ENCODE results near the gene CABP1. TPM values are rescaled to one million over a fixed set of nuclear protein-coding genes. Genes with fewer than 3 reads are reported as not detected.

The CABP1 gene
- polyA plus RNA-seq, 3 donors, result 0.45 to 14.5 (median 6.2) TPM

DNA sequence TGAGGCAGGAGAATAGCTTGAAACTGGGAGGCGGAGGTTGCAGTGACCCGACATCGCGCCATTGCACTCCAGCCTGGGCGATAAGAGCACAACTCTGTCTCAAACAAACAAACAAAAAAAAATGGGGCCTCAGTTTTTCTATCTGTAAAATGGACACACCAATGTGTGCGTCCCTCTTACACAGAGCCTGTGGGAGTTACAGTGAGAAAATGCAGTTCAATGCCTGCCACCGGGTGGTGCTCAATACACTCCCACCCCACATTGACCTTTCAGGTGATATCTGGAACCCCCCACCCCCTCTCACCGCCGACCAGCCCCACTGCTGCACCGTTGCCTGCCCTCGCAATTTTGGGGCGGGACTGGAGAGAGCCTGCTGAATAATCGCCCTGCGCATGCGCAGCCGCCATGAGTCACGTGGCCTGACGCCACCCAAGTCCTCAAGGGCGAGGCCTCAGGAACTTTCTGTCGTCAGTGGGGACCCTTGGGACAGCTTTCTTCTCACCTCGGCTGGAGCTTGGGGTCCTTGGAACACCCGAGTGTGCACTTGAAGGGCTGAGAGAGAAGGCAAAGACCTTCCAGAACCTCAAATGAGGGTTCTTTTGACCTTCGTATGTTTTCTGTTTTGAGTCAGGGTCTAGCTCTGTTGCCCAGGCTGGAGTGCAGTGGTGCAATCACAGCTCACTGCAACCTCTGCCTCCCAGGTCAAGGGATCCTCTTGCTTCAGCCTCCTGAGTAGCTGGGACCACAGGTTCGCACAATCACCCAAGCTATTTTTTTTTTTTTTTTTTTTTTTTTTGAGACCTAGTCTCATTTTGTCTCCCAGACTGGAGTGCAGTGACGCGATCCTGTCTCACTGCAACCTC, 14.6 kb upstream of the CABP1 start:
- WGBS, 3 donors, result 72 to 84% (median 83%) methylated on average over 26 of the region's 26 CpGs
- no peak overlapping the region for H3K27ac ChIP-seq (ENCODE audit: low read depth, low read length)

DNA sequence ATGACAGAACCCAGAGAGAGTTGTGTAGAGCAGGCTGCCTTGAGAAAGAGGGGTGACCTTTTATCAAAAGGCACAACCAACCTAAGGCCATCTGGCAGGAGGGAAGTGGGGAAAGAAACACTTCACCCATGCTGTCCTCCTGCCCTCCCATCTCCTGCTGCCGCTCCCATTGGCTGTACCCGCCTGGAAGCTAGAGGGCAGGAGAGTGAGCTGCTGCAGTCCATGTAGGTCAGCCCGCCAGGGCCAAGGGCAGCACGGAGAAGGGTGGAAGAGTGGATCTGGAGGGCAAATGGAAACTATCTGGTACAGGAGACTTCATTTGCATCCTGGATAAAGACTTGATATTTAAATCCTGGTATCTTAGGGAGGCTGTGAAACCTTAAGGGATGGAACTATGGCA, 11.5 kb upstream of the CABP1 start:
- H3K27ac ChIP-seq (ENCODE audit: low read depth, low read length), result no peak overlapping the region
- 40 to 63% (median 53%) methylated on average over 4 of the region's 4 CpGs for WGBS, 3 donors

DNA sequence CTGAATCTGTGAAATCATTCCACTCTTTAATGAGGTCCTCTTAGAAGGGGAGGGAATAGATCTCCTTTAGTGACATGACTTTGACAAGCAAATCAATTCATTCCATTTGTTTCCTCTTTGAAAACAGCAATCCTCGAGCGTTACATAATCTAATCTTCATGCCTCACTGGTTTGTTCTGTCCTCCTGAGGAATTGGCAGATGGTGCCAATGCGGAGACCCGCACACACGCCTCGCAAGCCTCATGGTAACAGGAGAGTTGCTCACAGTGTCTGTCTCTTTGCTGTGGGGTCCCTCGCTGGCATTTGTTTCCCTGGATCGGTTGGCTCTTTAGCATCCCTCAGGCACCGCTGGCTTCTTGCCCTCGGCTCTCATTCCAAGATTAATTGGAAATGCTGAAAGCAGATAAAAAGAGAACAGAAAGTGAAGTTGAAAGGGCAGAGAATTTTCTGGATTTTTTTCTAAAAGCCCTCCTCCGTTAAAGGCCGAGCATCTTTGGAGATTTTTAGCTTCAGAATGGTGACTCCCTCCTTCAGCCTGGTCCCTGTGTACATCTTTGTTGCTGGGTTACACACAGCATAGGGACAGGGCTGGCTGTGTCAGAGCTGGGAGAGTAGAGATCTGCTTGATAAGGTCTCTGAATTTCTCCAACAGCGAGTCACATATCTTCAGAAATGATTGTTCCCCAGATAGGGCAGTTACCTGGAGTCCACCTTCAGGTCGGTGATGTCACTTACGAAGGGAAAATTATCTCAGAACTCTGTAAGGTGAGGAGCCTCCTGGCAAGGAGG, 10.1 kb upstream of the CABP1 start:
- H3K27ac ChIP-seq (ENCODE audit: low read depth, low read length), result no peak overlapping the region
- 60 to 74% (median 74%) methylated on average over 15 of the region's 15 CpGs for WGBS, 3 donors

DNA sequence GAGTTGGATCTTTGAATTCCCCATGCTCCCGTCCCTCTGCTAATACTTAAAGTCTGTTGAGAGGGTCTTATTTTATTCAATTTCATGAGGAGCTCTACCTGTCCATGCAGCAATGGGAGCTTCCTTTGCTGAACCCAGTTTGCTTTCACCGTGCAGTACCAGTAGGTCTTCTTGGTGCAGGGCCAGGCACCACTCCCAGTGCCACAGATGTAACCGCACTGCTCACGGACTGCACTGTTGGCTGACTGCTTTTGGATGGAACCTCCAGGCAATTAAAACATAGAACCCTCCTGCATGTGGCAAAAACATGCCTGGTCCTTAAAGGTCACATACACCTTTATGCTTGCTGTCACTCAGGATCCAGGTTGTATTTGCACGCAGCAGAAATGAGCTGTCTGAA, 9.3 kb upstream of the CABP1 start:
- 52 to 88% (median 69%) methylated on average over 5 of the region's 5 CpGs for WGBS, 3 donors
- no peak overlapping the region for H3K27ac ChIP-seq (ENCODE audit: low read depth, low read length)

DNA sequence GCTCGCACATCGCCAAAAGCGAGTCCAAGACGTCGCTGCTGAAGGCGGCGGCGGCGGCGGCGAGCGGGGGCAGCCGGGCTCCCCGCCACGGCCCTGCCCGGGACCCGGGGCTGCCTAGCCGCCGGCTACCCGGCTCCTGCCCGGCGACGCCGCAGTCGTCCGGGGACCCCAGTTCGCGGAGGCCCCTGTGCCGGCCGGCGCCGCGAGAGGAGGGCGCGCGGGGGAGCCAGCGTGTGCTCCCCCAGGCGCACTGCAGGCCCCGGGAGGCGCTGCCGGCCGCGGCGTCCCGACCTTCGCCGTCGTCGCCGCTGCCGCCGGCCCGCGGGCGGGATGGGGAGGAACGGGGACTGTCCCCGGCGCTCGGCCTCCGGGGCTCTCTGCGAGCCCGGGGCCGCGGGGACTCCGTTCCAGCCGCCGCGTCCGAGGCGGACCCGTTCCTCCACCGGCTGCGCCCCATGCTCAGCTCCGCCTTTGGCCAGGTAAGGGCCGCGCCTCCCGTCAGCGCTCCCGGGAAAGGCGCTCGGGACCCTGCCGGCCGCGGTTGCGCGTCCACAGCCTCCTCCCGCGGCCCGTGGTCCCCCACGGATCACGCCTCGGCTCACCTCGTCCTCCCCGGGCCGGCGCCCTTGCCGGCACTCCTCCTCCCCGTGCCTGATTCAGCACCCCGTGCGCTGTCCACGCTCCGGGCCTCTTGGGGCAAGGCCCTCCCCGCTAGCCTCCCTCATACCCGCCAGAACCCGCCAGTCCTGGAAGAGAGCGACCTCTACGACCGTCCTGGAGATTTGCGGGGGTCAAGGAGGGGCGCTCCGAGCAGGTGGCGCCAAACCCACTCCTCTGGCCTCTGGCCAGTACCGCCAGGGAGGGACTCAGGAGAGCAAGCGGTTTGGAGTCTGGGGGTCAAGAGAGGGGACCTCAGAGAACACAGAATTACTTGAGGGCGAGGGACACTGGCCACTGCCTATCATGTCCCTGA, 721 bp downstream of the CABP1 start:
- WGBS, 3 donors, result 1 to 2% (median 1%) methylated on average over 67 to 115 of the region's 115 CpGs
- H3K27ac ChIP-seq (ENCODE audit: low read depth, low read length), result no peak overlapping the region

DNA sequence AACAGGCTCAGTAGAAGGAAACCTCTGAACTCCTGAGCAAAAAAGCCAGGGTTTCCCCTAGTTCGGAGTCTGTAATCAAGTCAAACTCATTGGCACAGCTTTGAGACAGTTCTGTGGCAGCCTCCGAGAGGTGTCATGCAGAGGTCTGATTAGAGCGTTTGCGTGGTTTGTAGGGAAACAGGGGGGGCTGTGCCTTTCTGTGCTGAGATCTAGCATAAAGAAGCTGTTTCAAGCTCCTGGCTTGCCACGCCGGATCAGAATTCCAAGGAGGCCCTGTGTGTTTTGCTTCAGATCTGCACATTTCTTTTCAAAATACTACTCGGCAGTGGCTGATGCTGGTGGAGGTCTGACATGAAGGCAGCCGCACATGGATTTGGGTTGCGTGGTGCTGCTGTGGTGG, 1.7 kb downstream of the CABP1 start:
- WGBS, 3 donors, result 77 to 84% (median 81%) methylated on average over 9 of the region's 9 CpGs
- H3K27ac ChIP-seq (ENCODE audit: low read depth, low read length), result no peak overlapping the region

DNA sequence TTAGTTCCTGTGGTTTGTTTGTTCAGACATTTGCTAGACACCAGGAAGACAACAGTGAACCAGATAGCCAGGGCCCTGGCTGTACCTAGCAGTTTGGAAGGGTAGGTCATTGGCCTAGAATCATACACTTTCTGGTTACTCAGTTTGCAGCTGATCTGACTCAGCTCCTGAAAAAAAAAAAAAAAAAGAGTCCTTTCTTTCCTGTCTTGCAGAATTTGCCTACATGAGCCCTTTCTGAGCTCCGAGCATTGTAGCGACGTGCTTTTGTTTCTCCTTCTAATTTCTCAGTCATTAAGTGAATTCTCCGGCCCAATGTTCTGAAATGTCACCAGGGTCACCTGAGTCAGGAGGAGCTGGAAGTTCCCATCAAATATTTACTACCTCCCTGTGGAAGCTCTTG, 2.4 kb downstream of the CABP1 start:
- WGBS, 3 donors, result 78 to 89% (median 85%) methylated on average over 4 of the region's 4 CpGs
- no peak overlapping the region for H3K27ac ChIP-seq (ENCODE audit: low read depth, low read length)

DNA sequence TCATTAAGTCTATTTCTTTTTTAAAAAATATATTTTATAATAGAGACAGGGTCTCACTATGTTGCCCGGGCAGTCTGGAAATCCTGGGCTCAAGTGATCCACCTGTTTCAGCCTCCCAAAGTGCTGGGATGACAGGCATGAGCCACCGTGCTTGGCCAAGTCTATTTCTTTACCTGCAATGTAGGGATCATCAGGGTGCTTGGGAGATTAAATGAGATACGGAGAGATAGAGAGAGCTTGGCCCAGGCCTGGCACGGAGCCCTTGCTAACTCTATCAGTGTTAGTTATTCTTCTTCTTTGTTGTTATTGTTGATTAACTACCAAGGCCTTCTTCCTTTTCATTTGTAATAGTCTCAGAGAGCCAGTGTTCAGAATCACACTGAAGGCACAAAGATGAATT, 3.1 kb downstream of the CABP1 start:
- no peak overlapping the region for H3K27ac ChIP-seq (ENCODE audit: low read depth, low read length)
- WGBS, 3 donors, result 67 to 88% (median 84%) methylated on average over 4 of the region's 4 CpGs

DNA sequence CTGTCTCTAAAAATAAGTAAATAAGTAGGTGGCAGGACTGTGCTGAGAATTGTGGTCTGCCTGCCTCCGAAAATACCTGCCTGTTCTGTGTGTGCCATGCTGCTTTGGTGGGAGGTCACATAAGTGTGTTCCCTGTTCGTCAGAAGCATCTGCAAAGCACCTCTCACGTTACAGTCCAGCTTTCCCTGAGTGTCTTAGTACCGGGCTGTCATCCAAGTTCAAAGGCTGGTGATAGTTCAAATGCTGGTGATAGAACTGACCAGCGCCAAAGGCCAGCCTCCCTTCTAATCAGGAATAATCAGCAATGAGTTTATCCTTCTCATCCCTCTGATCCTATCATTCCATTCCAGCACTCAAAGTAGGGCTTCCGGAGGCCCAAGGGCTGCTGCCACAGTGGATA, 5.6 kb downstream of the CABP1 start:
- H3K27ac ChIP-seq (ENCODE audit: low read depth, low read length), result no peak overlapping the region
- WGBS, 3 donors, result 61 to 65% (median 63%) methylated on average over 6 of the region's 6 CpGs

DNA sequence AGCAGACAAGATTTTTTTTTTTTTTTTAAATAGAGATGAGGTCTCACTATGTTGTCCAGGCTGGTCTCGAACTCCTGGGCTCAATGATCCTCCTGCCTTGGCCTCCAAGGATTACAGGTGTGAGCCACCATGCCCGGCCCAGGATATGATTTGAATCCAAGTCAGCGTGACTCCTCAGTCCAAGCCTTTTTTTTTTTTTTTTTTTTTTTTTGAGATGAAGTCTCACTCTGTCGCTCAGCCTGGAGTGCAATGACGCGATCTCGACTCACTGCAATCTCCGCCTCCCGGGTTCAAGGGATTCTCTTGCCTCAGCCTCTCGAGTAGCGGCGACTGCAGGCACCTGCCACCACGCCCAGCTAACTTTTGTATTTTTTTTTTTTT, 6.9 kb downstream of the CABP1 start:
- WGBS, 3 donors, result 84 to 91% (median 85%) methylated on average over 13 of the region's 13 CpGs
- no peak overlapping the region for H3K27ac ChIP-seq (ENCODE audit: low read depth, low read length)

DNA sequence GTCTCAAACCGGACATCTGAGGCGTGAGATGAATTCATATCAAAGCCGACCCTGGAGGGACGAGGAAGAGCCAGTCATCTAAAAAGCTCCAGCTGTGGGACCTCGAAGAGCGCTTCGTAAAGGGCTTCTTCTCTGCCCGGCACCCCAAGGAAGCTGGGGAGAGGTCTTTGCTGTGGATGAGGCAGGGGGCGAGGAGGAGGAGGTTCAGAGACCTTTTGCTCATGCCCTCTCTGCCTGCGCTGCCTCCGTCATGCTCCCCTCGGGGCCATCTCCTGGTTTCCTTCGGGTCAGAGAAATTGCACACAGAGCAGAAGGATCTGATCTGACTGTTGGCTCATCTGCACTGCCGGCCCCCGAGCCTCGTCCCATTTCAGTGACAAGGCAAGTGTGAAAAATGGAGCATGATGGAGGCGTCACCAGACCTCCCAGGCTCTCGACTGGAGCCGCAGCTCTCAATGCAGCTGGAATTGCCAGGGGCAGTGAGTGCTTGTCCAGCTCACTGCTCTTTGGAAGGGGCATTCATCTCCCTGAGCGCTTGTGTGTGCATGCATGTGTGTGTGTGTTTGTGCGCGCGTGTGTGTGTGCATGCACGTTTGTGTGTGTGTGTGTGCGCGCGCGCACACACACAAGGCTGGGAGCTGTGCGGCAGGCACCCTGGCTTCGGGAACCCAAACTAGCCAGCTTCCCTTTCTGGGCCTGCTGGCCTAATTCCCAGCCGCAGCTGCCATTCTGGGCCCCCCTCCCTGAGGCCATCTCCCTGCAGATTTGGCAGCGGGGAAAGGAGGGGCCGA, 9.2 kb downstream of the CABP1 start:
- H3K27ac ChIP-seq (ENCODE audit: low read depth, low read length), result no peak overlapping the region
- 5 to 17% (median 8%) methylated on average over 32 to 33 of the region's 33 CpGs for WGBS, 3 donors

DNA sequence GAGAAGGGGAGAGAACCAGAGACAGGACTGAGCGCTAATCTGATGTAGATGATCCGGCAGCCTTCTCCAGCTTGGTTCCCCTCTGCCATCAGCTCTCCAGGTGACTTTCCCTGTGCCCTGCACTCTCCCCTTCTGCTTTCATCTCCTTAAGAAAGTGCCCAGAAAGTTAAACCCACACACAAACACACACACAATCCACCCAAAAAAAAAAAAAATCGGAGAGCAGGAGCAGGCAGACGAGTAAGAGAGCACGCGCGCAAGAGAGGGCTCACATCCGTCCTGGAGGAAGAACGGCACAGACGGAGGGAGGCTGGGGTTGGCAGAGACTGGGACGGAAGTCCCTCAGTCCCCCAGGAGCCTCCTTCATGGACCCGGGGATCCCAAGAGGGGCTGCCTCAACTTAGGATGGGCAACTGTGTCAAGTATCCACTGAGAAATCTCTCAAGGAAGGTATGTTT, 9.8 kb downstream of the CABP1 start:
- no peak overlapping the region for H3K27ac ChIP-seq (ENCODE audit: low read depth, low read length)
- WGBS, 3 donors, result 40 to 63% (median 45%) methylated on average over 12 of the region's 12 CpGs

DNA sequence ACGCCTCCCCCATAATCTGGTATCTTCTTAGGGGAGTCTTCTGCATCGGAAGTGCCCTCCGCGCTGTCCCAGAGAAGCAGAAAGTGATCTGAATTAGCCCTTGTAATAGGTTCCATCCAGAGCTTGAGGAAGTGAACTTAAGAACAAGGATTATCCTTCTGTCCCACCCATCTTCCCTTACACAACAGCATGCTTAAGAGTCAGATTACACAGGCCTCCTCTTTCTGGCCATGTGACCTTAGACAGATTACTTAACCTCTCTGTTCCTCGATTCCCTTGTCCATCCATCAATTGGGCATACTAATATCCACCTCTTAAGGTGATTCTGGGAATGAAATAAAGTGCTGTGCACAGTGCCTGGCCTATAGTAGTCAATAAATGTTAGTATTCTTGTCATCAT, 11.4 kb downstream of the CABP1 start:
- H3K27ac ChIP-seq (ENCODE audit: low read depth, low read length), result no peak overlapping the region
- 43 to 71% (median 56%) methylated on average over 5 of the region's 5 CpGs for WGBS, 3 donors

DNA sequence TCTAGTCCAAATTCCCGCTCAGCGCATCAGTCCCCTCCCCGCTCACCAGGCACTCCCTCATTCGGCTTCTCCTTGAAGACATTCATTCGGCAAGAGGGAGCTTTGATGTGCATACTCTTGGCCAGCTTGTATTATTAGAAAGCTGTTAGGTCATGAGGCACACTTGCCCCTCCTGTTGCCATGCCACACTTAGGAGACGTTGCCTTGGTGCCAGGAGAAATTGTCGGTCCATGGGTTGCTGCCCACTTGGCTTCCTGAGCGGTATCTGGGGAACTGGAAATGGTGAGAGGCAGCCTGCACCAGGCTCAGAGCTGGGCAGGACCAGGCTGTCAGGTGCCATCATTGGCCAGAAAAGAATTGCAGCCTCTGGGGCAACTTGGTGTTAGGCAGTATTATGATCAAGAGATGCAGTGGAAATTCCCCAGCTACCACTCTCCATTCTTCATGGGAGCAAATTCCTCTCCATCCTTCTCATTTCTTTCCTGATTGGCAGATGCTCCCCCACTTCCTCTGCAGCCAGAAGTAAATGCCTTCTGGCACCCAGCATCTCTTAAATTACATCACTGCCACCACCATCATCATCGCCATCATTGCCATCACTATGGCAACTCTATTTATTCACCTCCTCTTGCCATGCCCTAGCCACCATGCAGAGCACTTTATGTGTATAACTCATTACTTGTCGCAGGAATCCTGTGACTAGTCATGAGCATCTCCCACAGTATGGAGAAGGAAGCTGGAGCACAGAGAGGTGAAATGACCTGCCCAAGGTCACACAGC, 12.4 kb downstream of the CABP1 start:
- no peak overlapping the region for H3K27ac ChIP-seq (ENCODE audit: low read depth, low read length)
- 57 to 66% (median 65%) methylated on average over 10 of the region's 10 CpGs for WGBS, 3 donors

DNA sequence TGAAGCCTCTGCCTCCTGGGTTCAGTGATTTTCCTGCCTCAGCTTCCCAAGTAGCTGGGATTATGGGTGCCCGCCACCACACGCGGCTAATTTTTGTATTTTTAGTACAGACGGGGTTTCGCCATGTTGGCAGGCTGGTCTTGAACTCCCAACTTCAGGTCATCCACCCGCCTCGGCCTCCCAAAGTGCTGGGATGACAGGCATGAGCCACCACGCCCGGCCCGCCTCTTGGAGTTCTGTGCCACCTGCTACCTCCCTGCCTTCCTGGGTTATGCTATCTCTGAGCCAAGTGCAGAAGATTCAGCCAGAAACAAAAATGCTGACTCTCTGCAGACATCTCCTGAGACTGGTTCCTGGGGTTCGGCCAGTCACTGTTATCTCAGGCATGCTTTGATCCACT, 13.2 kb downstream of the CABP1 start:
- peak overlapping the region; percentile 3 for H3K27ac ChIP-seq (ENCODE audit: low read depth, low read length)
- 79 to 90% (median 85%) methylated on average over 11 of the region's 11 CpGs for WGBS, 3 donors

DNA sequence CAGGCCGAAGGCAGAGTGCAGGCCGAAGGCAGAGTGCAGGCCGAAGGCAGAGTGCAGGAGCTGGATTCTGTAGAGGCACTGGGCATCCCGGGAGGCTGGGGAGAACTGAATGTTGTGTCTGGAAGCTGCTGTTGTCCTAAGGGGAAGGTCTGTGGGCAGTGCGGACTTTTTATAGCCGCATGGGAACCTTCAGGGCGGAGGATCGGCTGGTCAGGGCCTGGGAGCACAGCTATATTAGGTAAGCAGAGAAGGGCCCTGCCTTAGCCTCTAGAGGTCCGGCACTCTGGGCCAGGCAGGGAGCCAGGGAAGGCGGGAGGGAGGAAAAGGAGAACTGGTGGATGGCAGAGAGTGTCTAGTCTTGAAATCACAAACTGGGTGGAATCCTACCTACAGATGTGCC, 14.2 kb downstream of the CABP1 start:
- no peak overlapping the region for H3K27ac ChIP-seq (ENCODE audit: low read depth, low read length)
- WGBS, 3 donors, result 57 to 75% (median 60%) methylated on average over 9 to 10 of the region's 10 CpGs

DNA sequence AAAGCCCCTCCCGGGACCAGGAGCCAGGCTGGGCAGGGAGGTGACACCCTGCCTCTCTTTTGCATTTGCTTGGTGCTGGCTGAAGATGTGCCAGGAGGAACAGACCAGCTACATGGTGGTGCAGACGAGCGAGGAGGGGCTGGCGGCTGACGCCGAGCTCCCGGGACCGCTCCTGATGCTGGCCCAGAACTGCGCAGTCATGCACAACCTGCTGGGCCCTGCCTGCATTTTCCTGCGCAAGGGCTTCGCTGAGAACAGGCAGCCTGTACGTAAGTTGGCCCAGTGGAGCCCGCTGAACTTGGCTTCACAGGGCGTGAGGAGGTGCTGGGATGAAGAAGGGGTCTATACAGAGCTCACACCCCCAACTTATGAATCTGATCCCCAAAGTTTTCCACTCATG, 15.6 kb downstream of the CABP1 start:
- 88 to 96% (median 91%) methylated on average over 14 of the region's 14 CpGs for WGBS, 3 donors
- no peak overlapping the region for H3K27ac ChIP-seq (ENCODE audit: low read depth, low read length)
